GM18858 (cell line): ENCODE measurements around the gene MRPL38.
A peak's percentile ranks its signal among the peaks of the same experiment; 100 is the strongest.
"Not testable (repeated sequence)": the region's sequence is repeated elsewhere in the genome, so short reads cannot be mapped to it uniquely, and the experiment has no call there.

ENCODE experiments used
- ATAC-seq: cut with Tn5 transposase; IDR thresholded peaks from one replicate; pipeline ENCODE4 v1.9.1; 2021; ENCODE audit not compliant: unreplicated experiment

MRPL38 gene

DNA sequence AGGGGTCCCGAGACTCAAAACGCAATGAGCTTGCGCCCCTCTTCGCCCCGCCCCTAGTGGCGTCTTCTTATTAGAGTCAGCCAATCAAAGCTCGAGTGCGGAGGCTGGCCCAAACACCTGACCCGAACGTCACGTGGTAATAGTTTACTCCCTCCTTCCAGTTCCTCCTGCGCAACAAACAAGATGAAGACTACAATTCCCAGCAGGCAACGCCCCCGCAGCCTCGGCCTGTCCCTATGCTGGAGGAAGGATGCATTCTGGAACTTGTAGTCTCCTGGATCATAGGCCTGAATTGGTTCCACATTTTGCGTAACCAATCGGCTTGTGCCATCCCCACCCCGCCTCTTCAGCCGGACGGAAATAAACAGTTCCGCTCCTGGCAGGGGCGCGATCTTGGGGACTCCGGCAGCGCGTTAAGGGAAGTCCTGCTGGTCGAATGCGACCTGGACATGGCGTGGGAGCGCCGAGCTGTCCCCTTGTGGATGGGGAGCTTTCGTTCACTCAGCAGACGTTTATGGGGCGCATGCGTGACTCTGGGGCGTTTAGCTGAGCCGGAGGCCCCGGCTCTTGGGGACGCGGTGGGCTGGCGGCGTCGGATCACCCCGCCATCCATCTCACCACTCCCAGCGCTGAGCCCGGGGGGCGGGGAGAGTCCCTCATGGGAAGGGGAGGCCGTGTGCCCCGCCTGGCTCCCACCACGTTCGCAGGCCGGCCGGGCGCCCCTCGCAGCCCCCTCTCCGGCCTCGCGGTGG is 49.2 kb downstream of the MRPL38 start, which contains the start of gene WBP2:
WBP2 (minus strand) TSS at position 26 of the 752 bp plus-strand sequence. CDS start 38 bp downstream, outside the sequence.
- peak; percentile 83 for ATAC-seq

- no peak for ATAC-seq
These were observed 49.8 kb downstream of the MRPL38 start for GRCh38 chr17:75854881-75855309.

GRCh38 chr17:75854101-75854748 is 50.5 kb downstream of the MRPL38 start:
- no peak for ATAC-seq

DNA sequence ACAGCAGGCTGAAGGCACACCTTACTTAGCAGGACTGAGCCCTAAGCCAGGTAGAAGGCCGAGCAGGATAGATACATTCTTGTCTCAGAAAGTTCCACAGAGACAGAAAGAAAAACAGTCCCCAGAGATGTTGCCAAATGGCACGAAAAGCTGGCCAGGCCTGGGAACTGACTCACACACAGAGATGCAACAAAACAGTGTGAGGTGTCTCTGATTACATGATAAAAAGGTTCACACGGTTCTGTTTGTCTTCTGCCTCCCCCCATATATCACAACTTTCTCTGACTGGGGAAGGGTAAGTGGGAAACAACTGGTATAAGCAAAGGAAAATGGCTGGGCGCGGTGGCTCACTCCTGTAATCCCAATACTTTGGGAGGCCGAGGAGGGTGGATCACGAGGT is 51.3 kb downstream of the MRPL38 start:
- no peak for ATAC-seq

DNA sequence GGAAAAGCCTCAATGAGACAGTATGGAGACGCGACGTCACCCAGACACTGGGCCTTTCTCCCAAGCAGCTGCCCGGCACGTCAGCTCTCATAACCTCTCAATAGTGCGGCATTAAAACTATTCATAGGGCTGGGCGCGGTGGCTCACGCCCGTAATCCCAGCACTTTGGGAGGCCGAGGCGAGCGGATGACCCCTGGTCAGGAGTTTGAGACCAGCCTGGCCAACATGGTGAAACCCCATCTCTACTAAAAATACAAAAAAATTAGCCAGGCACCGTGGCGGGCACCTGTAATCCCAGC is 53.0 kb downstream of the MRPL38 start:
- ATAC-seq, result not testable (repeated sequence)

DNA sequence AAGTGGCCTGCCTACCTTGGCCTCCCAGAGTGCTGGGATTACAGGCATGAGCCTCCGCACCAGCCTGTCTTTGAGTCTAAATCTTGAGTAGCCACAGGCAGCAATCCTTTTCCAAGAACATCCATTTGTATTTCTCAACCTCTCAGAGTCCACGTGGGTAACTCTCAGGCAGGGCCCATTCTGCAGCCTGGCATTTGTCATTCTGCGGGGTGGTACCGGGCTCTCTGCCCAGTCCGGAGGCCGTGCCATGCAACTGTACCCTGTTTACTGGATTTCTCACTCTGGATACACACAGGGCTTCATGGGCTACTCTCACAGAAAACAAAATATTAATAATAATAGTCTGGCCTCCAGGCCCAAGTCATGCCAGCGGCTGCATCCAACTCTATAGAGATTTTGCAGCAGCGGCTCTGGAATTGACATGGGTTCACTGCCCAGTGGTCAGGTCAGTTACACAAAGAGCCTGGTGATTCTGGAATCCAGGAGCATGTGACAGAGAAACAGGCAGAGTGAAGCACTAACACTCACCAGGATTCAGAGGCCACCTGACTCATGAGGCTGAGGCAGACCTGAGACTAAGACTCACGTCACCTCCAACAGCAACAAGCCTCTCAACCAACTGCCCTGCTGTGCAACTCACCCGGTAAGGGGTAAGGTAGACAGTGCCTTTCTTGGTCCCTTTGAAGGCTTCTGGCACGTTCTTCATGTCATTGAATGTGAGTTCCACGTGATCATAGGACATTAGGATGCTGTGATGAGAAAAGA is 53.6 kb downstream of the MRPL38 start:
- ATAC-seq, result no peak

DNA sequence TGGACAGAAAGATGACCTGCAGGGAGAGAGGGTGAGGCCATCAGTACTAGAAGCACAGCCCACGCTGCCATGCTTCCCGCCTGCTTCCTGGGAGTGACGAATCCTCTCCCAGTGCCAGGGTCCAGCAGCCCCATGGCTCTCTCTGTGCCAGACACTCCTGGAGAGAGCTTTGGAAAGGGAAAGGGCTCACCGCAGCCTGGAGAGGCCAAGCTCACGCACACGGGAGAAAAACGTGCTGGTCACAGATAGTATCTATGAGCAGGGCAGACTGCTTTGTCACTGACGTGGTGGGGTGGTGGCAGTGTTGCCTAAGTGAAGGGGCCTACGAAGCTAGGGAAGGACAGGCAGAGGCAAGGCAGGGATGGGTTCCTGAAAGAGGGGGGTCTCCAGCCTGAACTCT is 55.0 kb downstream of the MRPL38 start:
- ATAC-seq, result no peak

DNA sequence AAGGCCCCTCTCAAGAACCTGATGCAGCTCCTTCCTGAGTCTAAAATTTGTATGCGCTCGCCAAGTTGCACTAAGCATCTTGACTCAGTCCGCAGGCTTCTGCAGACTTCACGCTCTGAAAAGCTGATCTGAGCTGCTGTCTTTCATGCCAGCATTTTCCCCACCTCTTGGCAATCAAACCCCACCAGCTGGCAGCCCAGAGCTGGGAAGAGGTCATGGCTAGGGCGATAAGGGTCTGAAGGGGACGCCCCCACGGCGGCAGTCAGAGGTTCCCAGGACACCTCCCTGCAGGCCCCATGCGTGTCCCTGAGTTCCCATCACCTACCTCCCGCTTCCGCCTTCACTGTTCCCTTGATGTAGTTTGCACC is 55.4 kb downstream of the MRPL38 start:
- ATAC-seq, result no peak
